Fibroblast of skin of right biceps (primary cell): Measurements from ENCODE around the gene LRMDA.

ENCODE experiments used
- DNase-seq: peaks from one replicate; pipeline ENCODE4 v3.0.0-alpha.2; 2013

LRMDA gene

DNA sequence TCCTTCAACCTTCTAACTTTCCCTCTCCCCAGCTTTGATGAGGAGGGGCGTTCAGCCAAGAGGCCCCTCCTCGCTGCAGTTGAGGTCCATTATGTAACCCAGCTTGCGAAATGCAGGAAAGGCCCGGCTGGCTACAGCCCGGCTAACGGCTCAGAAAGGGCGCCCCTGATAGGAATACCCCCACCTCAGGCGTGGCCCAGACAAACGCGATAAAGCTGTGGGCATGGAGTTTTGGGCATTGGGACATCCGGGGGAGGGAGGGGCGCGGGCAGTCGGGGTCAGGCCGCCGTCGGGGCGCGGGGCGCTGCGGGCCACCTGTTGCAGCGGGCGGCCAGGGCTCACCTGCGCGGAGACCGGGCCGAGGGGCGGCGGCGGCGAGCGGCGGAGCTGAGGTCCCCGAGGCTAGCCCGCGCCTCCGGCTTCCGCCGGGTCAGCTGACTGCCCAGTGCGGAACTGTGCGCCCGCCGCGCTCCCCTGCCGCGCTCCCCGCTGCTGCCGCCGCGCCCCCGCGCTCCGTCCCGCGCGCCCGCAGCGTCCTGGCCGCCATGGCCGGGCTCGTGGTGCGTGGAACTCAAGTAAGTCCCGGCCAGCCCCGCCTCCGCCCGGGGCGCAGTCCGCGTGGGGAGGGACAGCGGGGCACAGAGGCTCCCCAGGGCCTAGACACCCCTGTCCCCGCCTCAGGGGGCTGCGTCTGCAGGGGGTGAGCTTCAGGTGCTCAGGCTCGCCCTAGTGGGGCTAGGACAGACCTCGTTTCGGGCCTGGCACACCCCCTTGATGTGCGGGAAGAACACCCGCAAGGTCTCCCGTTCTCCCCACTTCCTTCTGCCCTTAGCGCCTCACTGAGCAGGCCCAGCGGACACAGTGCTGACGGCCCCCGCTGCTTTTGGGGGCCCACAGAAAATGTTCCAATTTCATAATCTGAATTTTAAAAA is at the start of gene LRMDA:
TSS of gene LRMDA (plus strand) at position 445 of the 932 bp plus-strand sequence.
- DNase-seq, result no peak

DNA sequence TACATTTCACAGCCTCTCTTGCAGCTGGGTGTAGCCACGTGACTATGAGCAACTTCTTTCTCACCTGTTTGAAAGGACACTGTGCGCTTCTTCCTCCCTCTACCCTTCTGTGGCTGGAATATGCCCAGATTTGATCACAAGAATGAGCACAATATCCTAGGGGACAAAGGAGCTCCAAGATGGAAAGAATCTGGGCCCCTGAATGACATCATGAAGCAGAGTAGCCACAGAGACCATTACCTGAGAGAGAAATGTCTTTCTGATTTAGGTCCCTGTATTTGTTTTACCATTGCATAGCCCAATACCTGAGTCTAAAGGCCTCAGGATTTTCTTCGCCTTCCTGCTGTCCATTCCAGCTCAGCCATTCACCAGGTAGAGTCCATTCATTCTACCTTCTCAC is 45.3 kb upstream of the LRMDA start:
- DNase-seq, result no peak

DNA sequence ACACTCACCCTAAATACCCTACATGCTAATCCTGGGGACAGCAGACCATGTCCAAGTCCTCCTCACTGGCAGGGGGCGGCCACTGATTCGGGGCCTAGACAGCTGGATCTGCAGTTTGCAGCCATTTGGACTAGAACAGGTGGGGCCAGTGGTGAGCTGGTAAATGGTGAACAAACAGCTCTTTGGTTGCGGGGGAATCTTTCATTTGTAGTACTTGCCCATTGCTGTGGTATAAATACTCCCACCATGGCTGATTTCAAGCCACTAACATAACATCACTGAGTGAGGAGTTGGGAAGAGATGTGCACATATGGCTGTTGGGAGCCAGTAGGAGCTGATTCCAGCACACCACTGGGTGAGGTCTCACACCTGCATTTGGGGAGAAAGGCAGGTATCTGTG is 43.3 kb upstream of the LRMDA start:
- DNase-seq, result no peak

- no peak for DNase-seq
Measured at GRCh38 chr10:75390178-75390577, 41.2 kb upstream of the LRMDA start.

GRCh38 chr10:75392271-75392670 is 39.2 kb upstream of the LRMDA start:
- DNase-seq, result no peak

- no peak for DNase-seq
Measured at GRCh38 chr10:75392744-75393143, 38.7 kb upstream of the LRMDA start.

DNA sequence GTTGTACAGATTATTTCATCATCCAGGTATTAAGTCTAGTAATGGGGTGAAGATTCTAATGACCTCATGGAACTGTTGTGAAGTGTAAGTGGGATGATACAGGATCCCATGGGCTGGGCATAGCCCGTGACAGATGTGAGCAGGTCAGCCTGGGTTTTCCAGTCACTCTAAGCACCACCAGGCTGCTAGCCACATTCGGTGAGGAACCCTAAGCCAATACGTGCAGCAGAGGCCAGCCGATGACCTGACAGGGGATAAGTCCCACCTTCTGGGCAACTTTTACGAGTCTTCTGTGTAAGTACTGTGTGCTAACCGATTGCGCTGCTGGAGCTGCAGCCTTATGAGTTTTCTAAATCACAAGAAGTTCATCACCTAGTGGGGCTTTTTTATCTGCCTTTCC is 37.2 kb upstream of the LRMDA start:
- no peak for DNase-seq

DNA sequence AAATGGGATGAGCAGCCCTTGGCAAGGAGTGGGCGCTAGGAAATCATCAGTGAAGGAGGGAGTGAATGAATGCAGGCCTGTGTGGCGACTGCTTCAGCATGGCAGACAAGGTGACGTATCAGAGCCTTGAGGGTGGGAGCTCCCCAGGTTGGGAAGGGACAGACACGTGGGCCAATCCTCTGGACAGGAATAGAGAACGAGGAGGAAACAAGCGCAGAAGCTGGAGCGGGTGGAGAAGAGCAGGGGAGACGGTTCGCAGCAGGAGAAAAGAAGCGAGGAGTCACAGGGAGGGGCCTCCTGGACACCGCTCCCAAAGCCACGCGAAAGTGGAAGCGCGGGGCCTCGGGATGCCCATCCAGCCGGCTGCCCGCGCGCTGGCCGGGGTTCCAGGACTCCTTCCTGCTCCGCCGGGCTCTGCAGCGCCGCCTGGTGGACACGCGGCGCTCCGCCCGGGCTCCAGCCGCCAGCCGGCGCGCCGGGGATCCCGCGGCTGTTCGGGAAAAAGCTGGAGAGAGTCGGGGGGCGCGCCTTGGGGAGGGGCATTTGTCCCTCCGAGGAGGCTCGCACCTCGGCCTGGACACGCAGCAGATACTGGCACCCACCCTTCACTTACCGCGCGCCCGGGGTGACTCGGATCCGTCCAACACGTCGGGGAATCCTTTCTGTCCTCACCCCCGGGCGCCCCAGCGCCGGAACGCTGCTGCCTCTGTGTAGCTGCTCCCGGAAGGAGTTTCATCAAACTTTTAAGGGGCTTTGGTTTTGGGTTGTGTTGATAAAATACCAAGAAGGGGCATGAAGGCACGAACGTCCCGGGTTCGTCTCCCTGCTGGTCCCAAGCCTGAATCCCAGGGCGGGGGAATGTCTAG is 36.1 kb upstream of the LRMDA start:
- peak; percentile 65 for DNase-seq

- DNase-seq, result peak; percentile 54
Measured at GRCh38 chr10:75395932-75396630, 35.3 kb upstream of the LRMDA start.

- peak; percentile 57 for DNase-seq
Measured at GRCh38 chr10:75396631-75397495, 34.6 kb upstream of the LRMDA start.

GRCh38 chr10:75397496-75398199 is 33.8 kb upstream of the LRMDA start:
- peak; percentile 51 for DNase-seq

GRCh38 chr10:75398200-75398691 is 33.2 kb upstream of the LRMDA start:
- no peak for DNase-seq

DNA sequence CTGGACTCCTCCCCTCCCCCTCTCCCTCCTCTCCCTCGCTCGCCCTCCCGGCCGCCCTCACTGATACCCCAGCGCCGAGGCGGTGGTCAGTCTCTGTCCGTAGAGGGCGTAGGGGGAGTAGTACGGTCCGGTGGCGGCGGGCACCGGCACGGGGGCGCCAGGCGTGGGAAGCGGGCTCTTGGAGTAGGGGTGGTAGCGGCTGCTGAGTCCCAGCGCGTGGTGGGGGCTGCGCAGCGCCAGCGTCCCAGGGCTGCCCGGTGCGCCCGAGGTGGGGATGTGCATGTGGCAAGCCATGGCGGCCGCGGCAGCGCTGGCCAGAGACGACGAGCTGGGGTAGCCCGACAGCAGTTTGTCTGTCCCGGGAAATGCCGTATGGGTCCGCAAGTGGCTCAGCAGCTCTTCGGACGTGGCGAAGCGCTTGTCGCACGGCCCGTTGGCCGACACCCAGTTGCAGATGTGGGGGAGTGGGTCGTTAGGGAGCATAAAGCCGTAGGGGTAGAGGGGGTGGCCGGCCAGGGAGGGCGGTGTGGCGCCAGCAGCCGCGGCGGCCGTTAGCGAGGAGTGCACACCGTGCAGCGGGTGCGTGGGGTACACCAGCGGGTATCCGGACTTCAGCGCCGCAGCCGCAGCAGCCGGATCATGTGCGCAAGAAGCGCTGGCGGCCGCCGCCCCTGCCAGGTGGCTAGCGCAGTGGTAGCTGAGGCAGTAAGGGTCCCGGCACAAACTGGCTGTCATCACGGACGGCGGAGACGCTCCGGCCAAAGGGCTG is 32.5 kb upstream of the LRMDA start:
- peak; percentile 52 for DNase-seq

- peak; percentile 84 for DNase-seq
Measured at GRCh38 chr10:75399461-75400162, 31.8 kb upstream of the LRMDA start.

DNA sequence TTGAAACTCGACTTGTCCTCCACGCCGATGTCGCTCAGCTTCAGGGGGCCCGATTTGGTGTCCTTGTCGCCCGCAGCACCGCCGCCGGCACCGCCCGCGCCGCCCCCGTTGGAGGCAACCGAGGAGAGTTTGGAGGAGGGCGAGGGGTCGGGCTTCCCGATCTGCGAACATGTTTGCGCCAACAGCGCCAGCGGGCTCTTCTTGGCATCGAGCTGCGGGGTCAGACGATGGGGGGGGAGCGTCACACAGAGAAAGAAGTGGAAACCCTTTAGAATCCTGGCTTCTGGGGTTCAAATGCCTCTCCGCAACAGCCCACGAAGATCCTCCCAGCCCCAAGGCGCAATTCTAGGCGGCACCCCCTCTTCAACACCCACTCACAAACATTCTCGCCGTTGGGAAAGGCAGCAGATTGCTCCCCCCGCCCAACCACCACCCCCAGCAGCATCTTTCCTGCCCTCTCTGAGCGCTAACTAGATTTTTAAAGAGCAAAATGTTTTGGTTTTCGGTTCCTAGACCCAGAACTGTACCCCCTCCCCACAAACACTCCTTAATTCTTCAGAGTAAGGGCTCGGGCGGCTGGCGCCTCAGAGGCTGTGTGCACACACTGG is 31.2 kb upstream of the LRMDA start:
- DNase-seq, result no peak

GRCh38 chr10:75400771-75401568 is 30.5 kb upstream of the LRMDA start:
- peak; percentile 79 for DNase-seq

DNA sequence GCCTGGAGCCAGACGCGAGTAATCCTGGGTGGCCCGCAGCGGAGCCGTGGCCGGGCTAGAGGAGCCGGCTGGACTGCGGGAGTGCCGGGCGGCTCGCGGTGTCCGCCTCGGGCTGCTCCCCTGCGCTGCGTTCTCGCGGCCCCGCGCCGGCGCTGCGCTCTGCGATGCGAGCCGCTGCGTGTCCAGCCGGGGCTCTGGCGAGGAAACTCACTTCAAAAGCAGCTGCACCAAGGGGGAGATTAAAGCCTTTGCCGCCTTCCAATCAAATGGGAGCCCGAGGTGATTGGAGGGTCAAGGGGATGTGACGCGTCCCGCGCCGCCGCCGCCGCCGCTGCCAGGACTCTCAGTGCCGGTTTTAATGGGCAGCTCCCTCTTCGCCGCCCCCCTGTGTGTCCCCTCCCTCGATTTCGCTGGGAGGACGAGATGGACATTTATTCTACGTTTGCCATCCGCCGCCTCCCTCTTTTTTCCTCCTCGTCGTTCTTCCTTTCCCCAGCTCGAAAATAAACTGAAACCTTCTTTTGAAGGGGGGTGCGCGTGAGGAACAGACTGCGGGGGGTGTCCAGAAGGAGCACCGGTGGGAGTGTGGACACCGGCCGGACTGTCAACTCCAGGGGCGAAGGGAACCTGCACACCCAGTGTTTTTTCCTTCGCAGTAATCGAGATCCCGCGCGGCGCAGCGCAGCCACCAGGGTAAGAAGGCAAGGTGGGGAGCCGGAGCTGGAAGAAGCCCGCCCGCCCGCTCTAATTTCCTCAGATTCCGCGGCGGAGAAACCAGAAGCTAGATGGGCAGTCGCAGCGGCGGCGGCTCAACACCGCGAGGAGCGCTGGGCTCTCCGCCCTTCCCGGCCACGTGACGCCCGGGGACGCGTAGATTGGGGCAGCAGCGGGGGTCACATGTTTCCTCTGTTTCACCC is 29.6 kb upstream of the LRMDA start, which contains the start of gene ZNF503:
TSS of gene ZNF503 (minus strand) at position 196 of the 917 bp plus-strand sequence. CDS start 345 bp downstream, outside the sequence.
- DNase-seq, result peak; percentile 100
